Testis (tissue), 3 donors: ENCODE data around the gene CCT3. TPM values are rescaled to one million over a fixed set of nuclear protein-coding genes. Genes with fewer than 3 reads are reported as not detected.

Experiments used
- DNase-seq: peaks from one replicate; pipeline ENCODE4 v3.0.0-alpha.2; 2019
- H3K27ac ChIP-seq, 2 donors: fragments of 200-600 bp; sonication (generic); one replicate each; pipeline ENCODE4 v1.5.1; 2019
- H3K27me3 ChIP-seq: fragments of 200-600 bp; sonication (generic); one replicate; pipeline ENCODE4 v1.5.1; 2019
- H3K36me3 ChIP-seq: fragments of 200-600 bp; sonication (generic); one replicate; pipeline ENCODE4 v1.5.1; 2017; ENCODE audit warnings: low read depth; ENCODE audit errors: missing control alignments
- H3K4me1 ChIP-seq: fragments of 200-600 bp; sonication (generic); one replicate; pipeline ENCODE4 v1.5.1; 2019
- H3K4me3 ChIP-seq, 2 donors: fragments of 200-600 bp; sonication (generic); one replicate each; pipeline ENCODE4 v1.5.1; 2017 to 2019
- H3K9me3 ChIP-seq: fragments of 200-600 bp; sonication (generic); one replicate; pipeline ENCODE4 v1.5.1; 2017
- CTCF ChIP-seq, 3 experiments: fragments of 450-650 bp in 2 of 3; fragments of 200-600 bp in 1 of 3; sonication (generic) in 1 of 3; IDR thresholded peaks; one replicate each; pipeline ENCODE4 v1.5.1; 2016 to 2019; ENCODE audit warnings: antibody characterized with exemption in 3 of 3, mild to moderate bottlenecking in 2 of 3, moderate library complexity in 1 of 3
- POLR2A ChIP-seq: fragments of 450-650 bp; IDR thresholded peaks from one replicate; pipeline ENCODE4 v1.6.1; 2017; ENCODE audit warnings: antibody characterized with exemption, mild to moderate bottlenecking, moderate library complexity
- WGBS, 2 donors: methylation state at CpG; one replicate each; pipeline ENCODE4 v1.1.5; 2018; 5-methylcytosine and 5-hydroxymethylcytosine counted together
- intact Hi-C: fragments of 100-400 bp; cut with DNase I; formaldehyde crosslinking; loops from one replicate; pipeline ENCODE4 v1.15.1; 2023; ENCODE audit warnings: low total_unique reads
- polyA plus RNA-seq: library from polyadenylated mRNA; stranded (reverse); fragments of 350-450 nt; fragmentation: Illumina TruSeq; extraction: RNeasy Lipid Tissue Mini Kit (QIAGEN cat#74804); gene quantifications from one replicate; pipeline ENCODE4 v1.2.3, GENCODE V29; 2014; ENCODE audit warnings: low read depth, low replicate concordance; ENCODE audit not compliant: insufficient read depth
- total RNA-seq, 2 donors: library from RNA; depleted of rRNA; stranded (reverse); fragments of >200 nt; gene quantifications; one replicate each; pipeline ENCODE4 v1.2.3, GENCODE V29; 2016

CCT3 gene
- total and polyA plus RNA-seq, 3 donors from 2014 or later = 192 to 302 (median 203) TPM

- Histone ChIP-seq H3K4me3 (peak overlapping the region; percentile 44 to 52), H3K9me3 (no peaks in the 10 kb centered on the region), H3K36me3 (no peaks in the 10 kb centered on the region), H3K27ac (peak overlapping the region; percentile 16 to 75), H3K27me3 (no peaks in the 10 kb centered on the region), H3K4me1 (peaks cover 4% of the 10 kb centered on the region)
- intact Hi-C loops = no loop called here
- no peak for TF ChIP-seq CTCF (IDR thresholded peaks at IDR 0.05)
- no peak for TF ChIP-seq POLR2A
- DNase-seq = peak; percentile 91
- 11% methylated on average over 21 to 37 of the region's 37 CpGs for WGBS, 2 donors
These were observed 46.6 kb downstream of the CCT3 start for GRCh38 chr1:156291226-156292061.

GRCh38 chr1:156289857-156290256, 48.2 kb downstream of the CCT3 start:
- intact Hi-C loops = no loop called here
- Histone ChIP-seq H3K4me1 (peaks cover 4% of the 10 kb centered on the region), H3K4me3 (no peak overlapping the region), H3K27me3 (no peaks in the 10 kb centered on the region), H3K36me3 (no peaks in the 10 kb centered on the region), H3K27ac (no peak overlapping the region), H3K9me3 (no peaks in the 10 kb centered on the region)
- no peak for TF ChIP-seq CTCF (IDR thresholded peaks at IDR 0.05)
- TF ChIP-seq POLR2A = no peak
- DNase-seq = no peak

- no peak for DNase-seq
- no peaks in the 10 kb centered on the region for H3K27me3 ChIP-seq
- no peak for TF ChIP-seq POLR2A
- TF ChIP-seq CTCF (IDR thresholded peaks at IDR 0.05) = no peak
- intact Hi-C loops = no loop called here
- WGBS, 2 donors = 94 to 96% methylated on average over 8 of the region's 8 CpGs
- no peaks in the 10 kb centered on the region for H3K9me3 ChIP-seq
- no peak overlapping the region for H3K27ac ChIP-seq
- H3K4me3 ChIP-seq = no peak overlapping the region
- H3K36me3 ChIP-seq = no peaks in the 10 kb centered on the region
- peaks cover 18% of the 10 kb centered on the region for H3K4me1 ChIP-seq
These were observed 52.0 kb downstream of the CCT3 start for GRCh38 chr1:156286061-156286460.

DNA sequence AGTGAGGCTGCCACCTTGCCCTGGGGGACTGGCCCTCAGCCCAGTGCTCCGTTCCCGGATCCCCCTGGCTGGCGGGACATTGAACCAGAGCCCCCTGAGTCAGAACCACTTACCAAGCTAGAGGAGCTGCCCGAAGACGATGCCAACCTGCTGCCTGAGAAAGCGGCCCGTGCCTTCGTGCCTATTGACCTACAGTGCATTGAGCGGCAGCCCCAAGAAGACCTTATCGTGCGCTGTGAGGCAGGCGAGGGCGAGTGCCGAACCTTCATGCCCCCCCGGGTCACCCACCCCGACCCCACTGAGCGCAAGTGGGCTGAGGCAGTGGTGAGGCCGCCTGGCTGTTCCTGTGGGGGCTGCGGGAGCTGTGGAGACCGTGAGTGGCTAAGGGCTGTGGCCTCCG, 52.7 kb downstream of the CCT3 start:
- Histone ChIP-seq H3K27me3 (no peaks in the 10 kb centered on the region), H3K36me3 (no peaks in the 10 kb centered on the region), H3K27ac (no peak overlapping the region), H3K9me3 (no peaks in the 10 kb centered on the region), H3K4me1 (peaks cover 20% of the 10 kb centered on the region), H3K4me3 (no peak overlapping the region)
- intact Hi-C loops = no loop called here
- WGBS, 2 donors = 70 to 92% methylated on average over 5 to 21 of the region's 21 CpGs
- TF ChIP-seq CTCF (IDR thresholded peaks at IDR 0.05) = no peak
- TF ChIP-seq POLR2A = no peak
- no peak for DNase-seq

DNA sequence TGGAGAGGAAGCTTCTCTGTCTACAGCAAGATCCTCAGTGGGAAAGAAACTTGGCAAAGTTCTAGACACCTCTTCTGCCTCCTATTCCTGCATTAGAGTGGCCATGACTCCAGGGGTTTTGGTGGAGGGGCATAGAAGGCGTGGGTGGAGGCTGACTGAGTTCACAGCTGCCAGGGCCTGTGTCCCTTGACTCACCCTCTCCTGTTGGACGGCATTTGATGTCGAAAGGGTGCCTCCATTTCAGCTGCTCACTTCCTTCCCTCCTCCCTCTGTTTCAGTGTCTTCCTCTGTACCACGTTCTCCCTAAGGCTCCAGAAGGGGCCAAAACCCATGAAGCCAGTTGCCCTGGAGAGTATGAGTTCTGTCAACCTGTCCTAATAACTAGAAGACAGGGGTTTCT, 53.3 kb downstream of the CCT3 start:
- H3K9me3 ChIP-seq = no peaks in the 10 kb centered on the region
- H3K4me3 ChIP-seq = no peak overlapping the region
- no peaks in the 10 kb centered on the region for H3K36me3 ChIP-seq
- no peak for DNase-seq
- H3K4me1 ChIP-seq = peaks cover 20% of the 10 kb centered on the region
- WGBS, 2 donors = 85% methylated on average over 4 of the region's 4 CpGs
- intact Hi-C loops = no loop called here
- no peaks in the 10 kb centered on the region for H3K27me3 ChIP-seq
- no peak for TF ChIP-seq CTCF (IDR thresholded peaks at IDR 0.05)
- no peak for TF ChIP-seq POLR2A
- H3K27ac ChIP-seq = no peak overlapping the region
